GM18873 (cell line): ENCODE data around the gene FGF16.
"Not testable (repeated sequence)": the region's sequence is repeated elsewhere in the genome, so short reads cannot be mapped to it uniquely, and the experiment has no call there.

ENCODE experiments used
- ATAC-seq: cut with Tn5 transposase; IDR thresholded peaks from one replicate; pipeline ENCODE4 v1.9.1; 2021; ENCODE audit warnings: mild to moderate bottlenecking, moderate library complexity, moderate number of reproducible peaks; ENCODE audit not compliant: unreplicated experiment, low FRiP score

Gene FGF16

GRCh38 chrX:77446908-77447652 is at the start of gene FGF16:
TSS of gene FGF16 (plus strand) at chrX:77447389. CDS start at chrX:77447675, 286 bp downstream.
- no peak for ATAC-seq

GRCh38 chrX:77398330-77398954 is 48.7 kb upstream of the FGF16 start:
- ATAC-seq: no peak

DNA sequence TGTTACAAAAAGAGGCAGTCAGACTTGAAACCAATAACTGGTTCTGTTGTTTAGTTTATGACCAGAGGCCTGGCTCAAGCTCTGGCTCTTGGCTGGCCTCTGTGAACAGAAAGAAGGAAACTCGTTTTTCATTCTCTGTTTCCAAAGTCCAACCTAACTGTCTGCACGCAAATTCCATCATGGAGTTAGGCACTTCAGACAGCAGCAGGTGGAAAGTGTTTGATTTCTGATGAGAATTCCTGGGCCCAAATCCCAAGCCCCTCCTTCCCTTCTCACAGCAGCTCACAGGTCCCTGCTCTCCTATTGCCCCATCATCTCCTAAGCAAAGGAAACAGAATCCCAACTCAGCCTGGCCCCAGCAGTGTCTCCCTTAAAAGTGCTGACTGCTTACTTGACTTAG is 42.8 kb upstream of the FGF16 start:
- no peak for ATAC-seq

GRCh38 chrX:77407821-77408220 is 39.4 kb upstream of the FGF16 start:
- not testable (repeated sequence) for ATAC-seq

- ATAC-seq: no peak
Measured at GRCh38 chrX:77412631-77413030, 34.6 kb upstream of the FGF16 start.

DNA sequence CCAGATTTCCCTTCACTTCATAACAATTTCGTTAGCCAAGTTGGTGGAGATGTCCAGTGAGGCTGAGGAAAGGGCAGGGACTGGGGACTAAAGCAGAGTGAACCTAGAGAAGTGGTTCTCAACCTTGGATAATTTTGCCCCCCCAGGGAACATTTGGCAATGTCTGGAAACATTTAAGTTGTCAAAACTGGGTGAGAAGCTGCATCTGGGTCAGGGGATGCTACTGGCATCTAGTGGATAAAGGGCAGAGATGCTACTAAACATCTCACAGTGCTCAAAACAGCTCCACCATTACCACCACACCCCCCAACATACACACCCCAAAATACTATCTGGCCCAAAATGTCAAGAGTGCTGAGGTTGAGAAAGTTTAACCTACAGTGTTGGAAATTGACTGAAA is 32.0 kb upstream of the FGF16 start:
- ATAC-seq: no peak

GRCh38 chrX:77415882-77416281 is 31.3 kb upstream of the FGF16 start:
- no peak for ATAC-seq

DNA sequence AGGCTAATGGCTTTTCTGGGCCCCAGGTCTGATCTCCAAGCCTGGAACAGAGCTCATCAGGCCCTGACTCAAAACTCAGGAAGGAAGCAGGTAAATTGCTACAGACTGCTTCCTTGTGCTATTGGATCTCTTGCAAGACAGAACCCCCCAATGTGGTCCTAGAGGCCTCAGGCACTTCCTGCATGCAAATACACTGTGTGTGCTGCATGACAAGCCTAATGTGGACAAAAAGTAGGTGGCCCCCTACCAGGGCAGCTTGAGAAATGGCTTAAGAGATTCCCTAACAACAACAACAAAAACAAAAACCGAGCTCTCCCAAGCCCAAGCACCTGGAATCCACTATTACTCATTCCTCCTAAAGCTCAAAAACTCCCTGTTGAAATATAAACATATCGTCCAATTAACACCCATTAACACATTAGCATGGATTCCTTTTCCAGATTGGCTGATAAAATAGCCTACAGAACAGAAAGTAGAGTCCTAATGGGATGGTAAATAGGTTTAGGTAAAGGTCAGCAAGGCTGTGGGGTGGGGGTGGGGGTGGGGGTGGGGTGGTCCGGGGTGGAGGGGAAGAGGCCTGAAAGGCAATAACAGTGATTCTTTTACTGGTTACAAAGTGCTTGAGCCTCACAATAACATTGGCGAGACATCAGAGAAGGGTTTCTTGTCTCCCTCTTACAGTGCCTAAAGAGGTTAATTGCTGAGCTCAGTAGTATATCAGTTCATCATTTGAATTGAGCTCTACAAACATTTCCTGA is 24.1 kb upstream of the FGF16 start:
- ATAC-seq: no peak

DNA sequence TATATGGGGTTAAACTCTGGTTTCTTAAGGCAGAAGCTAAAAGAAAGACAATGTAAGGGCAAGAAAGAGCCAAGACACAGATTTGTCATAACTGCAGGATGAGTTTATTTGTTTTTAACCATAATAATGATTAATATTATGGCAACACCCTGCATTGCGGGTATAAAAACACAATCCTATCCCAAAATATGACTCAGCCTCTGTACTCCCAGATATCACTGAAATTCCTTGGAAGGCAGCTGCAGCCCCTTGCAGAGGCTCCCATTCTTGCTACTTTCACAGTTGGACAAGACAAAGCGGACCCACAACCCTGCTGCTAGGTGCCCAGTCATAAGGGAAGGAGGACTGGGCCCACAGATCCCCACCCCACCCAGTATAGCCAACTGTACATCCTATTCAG is 20.4 kb upstream of the FGF16 start:
- no peak for ATAC-seq

GRCh38 chrX:77427611-77428010 is 19.6 kb upstream of the FGF16 start:
- ATAC-seq: no peak

GRCh38 chrX:77428551-77428950 is 18.6 kb upstream of the FGF16 start:
- ATAC-seq: no peak

GRCh38 chrX:77431227-77431626 is 16.0 kb upstream of the FGF16 start:
- ATAC-seq: no peak

- ATAC-seq: no peak
Measured at GRCh38 chrX:77433001-77433400, 14.2 kb upstream of the FGF16 start.

GRCh38 chrX:77434962-77435361 is 12.2 kb upstream of the FGF16 start:
- no peak for ATAC-seq

- ATAC-seq: no peak
Measured at GRCh38 chrX:77436271-77436670, 10.9 kb upstream of the FGF16 start.

GRCh38 chrX:77436682-77437081 is 10.5 kb upstream of the FGF16 start:
- no peak for ATAC-seq

- no peak for ATAC-seq
Measured at GRCh38 chrX:77440330-77440729, 6.9 kb upstream of the FGF16 start.

- ATAC-seq: no peak
Measured at GRCh38 chrX:77441033-77441432, 6.2 kb upstream of the FGF16 start.

DNA sequence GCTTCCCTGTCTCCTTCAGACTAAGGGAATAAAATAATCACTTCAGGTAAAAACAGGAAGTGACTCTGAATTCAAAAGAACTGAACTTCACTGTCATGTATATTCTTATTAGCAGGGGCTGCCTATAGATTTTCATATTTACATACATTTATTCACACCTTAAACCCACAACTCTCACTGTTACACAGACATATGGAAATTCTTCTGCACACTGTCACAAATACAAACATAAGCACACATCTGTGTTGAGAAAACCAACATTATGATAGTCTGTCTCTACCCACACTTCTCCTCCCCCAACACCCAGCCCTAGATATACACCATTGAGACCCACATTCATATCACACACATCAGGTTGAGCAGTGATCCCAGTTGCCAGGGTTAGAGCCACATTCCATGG is 5.7 kb upstream of the FGF16 start:
- ATAC-seq: no peak

DNA sequence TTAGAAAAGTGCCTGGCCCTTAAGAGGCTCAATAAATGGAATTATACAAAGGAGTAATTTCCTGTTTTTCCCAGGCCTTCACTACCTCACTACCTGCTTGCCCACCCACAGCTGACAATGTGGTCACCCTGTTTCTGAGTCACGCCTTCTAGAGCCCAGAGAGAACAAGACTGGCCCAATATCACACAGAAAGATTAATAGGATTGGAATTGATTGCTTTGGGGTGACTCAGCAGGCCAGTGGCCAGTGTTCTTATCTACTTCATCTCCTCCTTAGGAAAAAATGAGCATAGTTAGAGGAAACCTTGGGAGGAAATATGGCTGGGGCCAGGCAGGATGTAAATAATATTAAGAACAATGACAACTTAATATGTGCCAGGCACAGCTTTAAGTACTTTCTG is 4.5 kb upstream of the FGF16 start:
- ATAC-seq: no peak

- no peak for ATAC-seq
Measured at GRCh38 chrX:77444075-77444474, 3.1 kb upstream of the FGF16 start.

GRCh38 chrX:77444545-77444944 is 2.6 kb upstream of the FGF16 start:
- no peak for ATAC-seq
